ENCODE results near the gene TMPRSS11A. TPM values are rescaled to one million over a fixed set of nuclear protein-coding genes. Genes with fewer than 3 reads are reported as not detected.

TMPRSS11A gene
- total and polyA plus RNA-seq, 2 donors (not counting 3 experiments of a cell fraction or from before 2014, with no cell fraction given), result not detected

GRCh38 chr4:67911141-67911540, 52.2 kb downstream of the TMPRSS11A start:
- ChIA-PET POLR2A (no interaction called here), CTCF (interaction anchor here (0.7 to 3.0 kb wide), 32 partner anchors 8 to 465 kb away, joined by 3 to 52 read pairs (median 6); partner anchors contain the start of genes CENPC, TMPRSS11D and UBA6)
- dilution Hi-C loops (cut with MboI; ENCODE audit: extremely low pct_ligation_motif_present, low sequenced_read_pairs), result no loop called here
- Histone ChIP-seq H3K4me1 (ENCODE audit: control insufficient read depth, extremely low read depth, insufficient read depth, low read length) (no peaks in the 10 kb centered on the region), H3K9me1 (replicated peaks; ENCODE audit: control insufficient read depth, extremely low read depth, insufficient read depth, low read length) (no peaks in the 10 kb centered on the region), H3K4me2 (ENCODE audit: insufficient read depth, low read length) (no peak overlapping the region), H4K20me1 (replicated peaks; ENCODE audit: control insufficient read depth, extremely low read depth, insufficient read depth, low read length) (no peaks in the 10 kb centered on the region), H3K4me3 (replicated peaks in 1 of 3; ENCODE audit: insufficient read depth in 1 of 3, low read depth in 1 of 3, low read length in 3 of 3) (no peak overlapping the region), H3K9me3 (replicated peaks; ENCODE audit: control insufficient read depth, insufficient read depth, low read length) (no peaks in the 10 kb centered on the region), H3K27me3 (ENCODE audit: control insufficient read depth in 2 of 2, insufficient read depth in 2 of 2, low read length in 2 of 2) (peaks cover 1 to 6% of the 10 kb centered on the region in 2 experiments), H3K36me3 (ENCODE audit: control insufficient read depth in 2 of 2, extremely low read depth in 1 of 2, insufficient read depth in 2 of 2, low read length in 2 of 2) (no peaks in the 10 kb centered on the region), H3K9ac (replicated peaks; ENCODE audit: extremely low read depth, insufficient read depth, low read length) (no peak overlapping the region), H3K27ac (ENCODE audit: insufficient read depth, low read depth, low read length) (no peak overlapping the region), H2AFZ (ENCODE audit: low read depth, low read length) (no peak overlapping the region), H3K79me2 (ENCODE audit: control insufficient read depth, insufficient read depth, low read length) (no peaks in the 10 kb centered on the region)
- BruUV-seq (replicated peaks), result no TSS peak
- FAIRE-seq (no peak), DNase-seq (ENCODE audit: low read depth, low spot score) (no peak)
- intact Hi-C loops (cut with micrococcal nuclease), result loop anchor here (2.0 kb wide), 1 partner anchor 164 kb away; no protein-coding TSS in a partner anchor
- TF ChIP-seq EZH2 (IDR thresholded peaks at IDR 0.05; ENCODE audit: borderline replicate concordance, low read depth, low read length, severe bottlenecking) (no peak), GATA2 (IDR thresholded peaks at IDR 0.05; ENCODE audit: insufficient read depth, insufficient read length, low read depth, low read length) (no peak), POLR2AphosphoS5 (IDR thresholded peaks at IDR 0.05; ENCODE audit: insufficient read depth, low read depth, low read length) (no peak), POLR2A (IDR thresholded peaks at IDR 0.05; ENCODE audit: low read depth, low read length) (no peak), FOS (IDR thresholded peaks at IDR 0.05; ENCODE audit: borderline replicate concordance, insufficient read depth, low read length) (no peak), CTCF (IDR thresholded peaks at IDR 0.05; ENCODE audit: extremely low read depth in 1 of 2, insufficient read depth in 1 of 2, low read depth in 1 of 2, low read length in 2 of 2) (no peak), MAX (IDR thresholded peaks at IDR 0.05; ENCODE audit: insufficient read depth, insufficient read length) (no peak), JUN (IDR thresholded peaks at IDR 0.05; ENCODE audit: borderline replicate concordance, insufficient read depth, insufficient read length, low read depth) (no peak), MYC (IDR thresholded peaks at IDR 0.05; ENCODE audit: low read depth, low read length) (no peak)

Data from endothelial cell of umbilical vein (primary cell).